PC-9 (cell line): Measurements from ENCODE around the gene ZNF335. TPM values are rescaled to one million over a fixed set of nuclear protein-coding genes. Genes with fewer than 3 reads are reported as not detected.

Source experiments
- BruUV-seq: library from RNA; stranded (reverse); fragments of 400-500 nt; replicated peaks from 2 replicates; lab custom pipeline; 2021; lab: Mats Ljungman, UMichigan
- CTCF ChIA-PET: fragments of 300-600 bp; sonication (Branson Sonifier 250); formaldehyde crosslinking; loops from one replicate; lab custom pipeline; 2022; ENCODE audit warnings: antibody characterized with exemption; lab: Charles Lee
- POLR2A ChIA-PET: fragments of 300-600 bp; sonication (Branson Sonifier 250); formaldehyde crosslinking; loops from one replicate; lab custom pipeline; 2022; ENCODE audit warnings: antibody characterized with exemption; ENCODE audit not compliant: unreplicated experiment; lab: Charles Lee
- DNase-seq, 2 experiments: peaks; one replicate each; pipeline versions ENCODE4 v3.0.0 to v3.0.0-alpha.2; 2015 to 2022; ENCODE audit warnings: mixed read lengths in 1 of 2
- H2AFZ ChIP-seq: fragments of 200-600 bp; sonication (generic); 2 replicates; pipeline ENCODE4 v1.8.1; 2017; ENCODE audit warnings: antibody characterized with exemption
- H3F3A ChIP-seq: fragments of 200-600 bp; sonication (generic); 2 replicates; pipeline ENCODE4 v1.8.1; 2017; ENCODE audit warnings: antibody characterized with exemption, mild to moderate bottlenecking, low read depth; ENCODE audit not compliant: insufficient read depth
- H3K27ac ChIP-seq: fragments of 200-600 bp; sonication (generic); 2 replicates; pipeline ENCODE4 v1.6.1; 2016; ENCODE audit warnings: mixed run types
- H3K27me3 ChIP-seq: fragments of 200-600 bp; sonication (generic); 2 replicates; pipeline ENCODE4 v1.6.1; 2016; ENCODE audit warnings: low read depth, mixed run types; ENCODE audit not compliant: insufficient read depth
- H3K36me3 ChIP-seq: fragments of 200-600 bp; sonication (generic); 2 replicates; pipeline ENCODE4 v1.6.1; 2016; ENCODE audit warnings: low read depth, mixed run types
- H3K4me1 ChIP-seq: fragments of 200-600 bp; sonication (generic); replicated peaks from 2 replicates; pipeline ENCODE4 v1.6.1; 2016; ENCODE audit warnings: mixed run types; ENCODE audit not compliant: insufficient read depth
- H3K4me2 ChIP-seq: fragments of 200-600 bp; sonication (generic); 2 replicates; pipeline ENCODE4 v1.6.1; 2017; ENCODE audit warnings: mixed run types
- H3K4me3 ChIP-seq: fragments of 200-600 bp; sonication (generic); 2 replicates; pipeline ENCODE4 v1.6.1; 2016; ENCODE audit warnings: mixed run types
- H3K79me2 ChIP-seq: fragments of 200-600 bp; sonication (generic); 2 replicates; pipeline ENCODE4 v1.6.1; 2017; ENCODE audit warnings: low read depth, mixed run types
- H3K9me2 ChIP-seq: fragments of 200-600 bp; sonication (generic); 2 replicates; pipeline ENCODE4 v1.8.1; 2017; ENCODE audit warnings: mild to moderate bottlenecking; ENCODE audit not compliant: insufficient read depth
- H3K9me3 ChIP-seq: fragments of 200-600 bp; sonication (generic); 2 replicates; pipeline ENCODE4 v1.8.1; 2016; ENCODE audit warnings: low read depth; ENCODE audit not compliant: insufficient read depth
- H4K20me1 ChIP-seq: fragments of 200-600 bp; sonication (generic); 2 replicates; pipeline ENCODE4 v1.8.1; 2017; ENCODE audit not compliant: insufficient read depth
- CTCF ChIP-seq: fragments of 200-600 bp; sonication (generic); conservative IDR thresholded peaks from 2 replicates; pipeline ENCODE4 v1.6.1; 2017; ENCODE audit warnings: mixed run types, antibody characterized with exemption, mild to moderate bottlenecking, moderate library complexity
- EZH2 ChIP-seq: fragments of 200-600 bp; sonication (generic); IDR thresholded peaks from 2 replicates; pipeline ENCODE4 v1.8.0; 2017; ENCODE audit warnings: antibody characterized with exemption, low read depth
- intact Hi-C: fragments of 100-400 bp; cut with micrococcal nuclease; formaldehyde crosslinking; loops from one replicate; pipeline ENCODE4 v1.10.0; 2022; ENCODE audit not compliant: unreplicated experiment
- total RNA-seq: library from RNA; stranded (reverse); gene quantifications from 2 replicates; pipeline ENCODE4 v1.2.3, GENCODE V29; 2021

The ZNF335 gene
- total RNA-seq, 1 experiment from 2014 or later = 16.3 TPM

- ChIA-PET CTCF (interaction anchor here (0.7 kb wide), 1 partner anchor 629 kb away, joined by 3 read pairs; no protein-coding TSS in a partner anchor), POLR2A (no interaction called here)
- Histone ChIP-seq H3K27me3 (no peaks in the 10 kb centered on the region), H3K4me2 (no peak overlapping the region), H3K9me2 (no peaks in the 10 kb centered on the region), H3K79me2 (no peaks in the 10 kb centered on the region), H4K20me1 (peaks cover 6% of the 10 kb centered on the region; the same call in 1 of the 2 replicates), H3K27ac (no peak overlapping the region), H3K9me3 (no peaks in the 10 kb centered on the region), H3K4me3 (no peak overlapping the region), H3F3A (peaks cover 4% of the 10 kb centered on the region; the same call in 1 of the 2 replicates), H3K36me3 (no peaks in the 10 kb centered on the region), H3K4me1 (peaks cover 3% of the 10 kb centered on the region; the same call in 1 of the 2 replicates), H2AFZ (no peak overlapping the region)
- BruUV-seq = no TSS peak
- no peak for DNase-seq
- intact Hi-C loops = no loop called here
- TF ChIP-seq EZH2 (no peak), CTCF (no peak)
Measured at GRCh38 chr20:46018611-46019010, 46.6 kb upstream of the ZNF335 start.

- Histone ChIP-seq H3K4me2 (no peak overlapping the region), H3K4me1 (peaks cover 3% of the 10 kb centered on the region; the same call in 1 of the 2 replicates)
- CTCF ChIA-PET = no interaction called here
Measured at GRCh38 chr20:46018112-46018511, 46.1 kb upstream of the ZNF335 start.

GRCh38 chr20:46017272-46017671, 45.3 kb upstream of the ZNF335 start:
- Histone ChIP-seq H3F3A (peaks cover 4% of the 10 kb centered on the region; the same call in 1 of the 2 replicates), H3K4me1 (peaks cover 3% of the 10 kb centered on the region; the same call in 1 of the 2 replicates), H3K36me3 (no peaks in the 10 kb centered on the region), H3K9me2 (no peaks in the 10 kb centered on the region), H3K4me2 (no peak overlapping the region), H3K4me3 (no peak overlapping the region), H4K20me1 (no peaks in the 10 kb centered on the region), H2AFZ (no peak overlapping the region), H3K27me3 (no peaks in the 10 kb centered on the region), H3K27ac (no peak overlapping the region), H3K79me2 (no peaks in the 10 kb centered on the region), H3K9me3 (no peaks in the 10 kb centered on the region)
- TF ChIP-seq CTCF = no peak
- no peak for TF ChIP-seq EZH2
- DNase-seq = no peak
- POLR2A ChIA-PET = no interaction called here
- intact Hi-C loops = no loop called here
- CTCF ChIA-PET = no interaction called here
- no TSS peak for BruUV-seq

More at GRCh38 chr20:46018112-46018511, 46.1 kb upstream of the ZNF335 start:
- no peaks in the 10 kb centered on the region for H3K27me3 ChIP-seq
- intact Hi-C loops = no loop called here
- TF ChIP-seq CTCF = no peak
- TF ChIP-seq EZH2 = no peak
- no peaks in the 10 kb centered on the region for H3K9me2 ChIP-seq
- no peaks in the 10 kb centered on the region for H3K9me3 ChIP-seq
- H3K27ac ChIP-seq = no peak overlapping the region
- H2AFZ ChIP-seq = no peak overlapping the region
- peaks cover 1% of the 10 kb centered on the region; the same call in 1 of the 2 replicates for H4K20me1 ChIP-seq
- POLR2A ChIA-PET = interaction anchor here (0.7 kb wide), 1 partner anchor 42 kb away, joined by 3 read pairs; no protein-coding TSS in a partner anchor
- no peak overlapping the region for H3K4me3 ChIP-seq
- BruUV-seq = no TSS peak
- no peaks in the 10 kb centered on the region for H3K36me3 ChIP-seq
- H3K79me2 ChIP-seq = no peaks in the 10 kb centered on the region
- peaks cover 4% of the 10 kb centered on the region; the same call in 1 of the 2 replicates for H3F3A ChIP-seq
- no peak for DNase-seq
